Nephron (organoid): ENCODE data around the gene INO80C.

Experiments used
- H3K27ac Mint-ChIP-seq, 3 experiments: 2 replicates each; pipeline ENCODE4 v1.8.0; 2020; ENCODE audit warnings: mixed read lengths in 3 of 3, mild to moderate bottlenecking in 2 of 3, moderate library complexity in 1 of 3
- H3K27me3 Mint-ChIP-seq: 2 replicates; pipeline ENCODE4 v1.8.0; 2021; ENCODE audit warnings: low read depth, mild to moderate bottlenecking, moderate library complexity, mixed read lengths
- H3K36me3 Mint-ChIP-seq: 2 replicates; pipeline ENCODE4 v1.8.0; 2020; ENCODE audit warnings: low read depth, mixed read lengths
- H3K4me1 Mint-ChIP-seq: 2 replicates; pipeline ENCODE4 v1.8.0; 2020; ENCODE audit warnings: mixed read lengths
- H3K4me3 Mint-ChIP-seq, 3 experiments: 2 replicates each; pipeline ENCODE4 v1.8.0; 2020; ENCODE audit warnings: mild to moderate bottlenecking in 3 of 3, mixed read lengths in 3 of 3, moderate library complexity in 2 of 3
- H3K9me3 Mint-ChIP-seq: 2 replicates; pipeline ENCODE4 v1.8.0; 2020; ENCODE audit warnings: mixed read lengths
- TF ChIP-seq, protein P1 (sequence below), 3 experiments: fragments of 200-600 bp; sonication (generic); IDR thresholded peaks; one replicate each; pipeline ENCODE4 v1.5.0; 2021; ENCODE audit warnings: antibody characterized with exemption in 3 of 3; ENCODE audit not compliant: unreplicated experiment in 3 of 3

The INO80C gene

GRCh38 chr18:35430721-35431373 is 66.9 kb downstream of the INO80C start:
- TF ChIP-seq, protein P1, sequence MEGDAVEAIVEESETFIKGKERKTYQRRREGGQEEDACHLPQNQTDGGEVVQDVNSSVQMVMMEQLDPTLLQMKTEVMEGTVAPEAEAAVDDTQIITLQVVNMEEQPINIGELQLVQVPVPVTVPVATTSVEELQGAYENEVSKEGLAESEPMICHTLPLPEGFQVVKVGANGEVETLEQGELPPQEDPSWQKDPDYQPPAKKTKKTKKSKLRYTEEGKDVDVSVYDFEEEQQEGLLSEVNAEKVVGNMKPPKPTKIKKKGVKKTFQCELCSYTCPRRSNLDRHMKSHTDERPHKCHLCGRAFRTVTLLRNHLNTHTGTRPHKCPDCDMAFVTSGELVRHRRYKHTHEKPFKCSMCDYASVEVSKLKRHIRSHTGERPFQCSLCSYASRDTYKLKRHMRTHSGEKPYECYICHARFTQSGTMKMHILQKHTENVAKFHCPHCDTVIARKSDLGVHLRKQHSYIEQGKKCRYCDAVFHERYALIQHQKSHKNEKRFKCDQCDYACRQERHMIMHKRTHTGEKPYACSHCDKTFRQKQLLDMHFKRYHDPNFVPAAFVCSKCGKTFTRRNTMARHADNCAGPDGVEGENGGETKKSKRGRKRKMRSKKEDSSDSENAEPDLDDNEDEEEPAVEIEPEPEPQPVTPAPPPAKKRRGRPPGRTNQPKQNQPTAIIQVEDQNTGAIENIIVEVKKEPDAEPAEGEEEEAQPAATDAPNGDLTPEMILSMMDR (IDR thresholded peaks at IDR 0.05; ENCODE audit: unreplicated experiment in 3 of 3) = no peak

DNA sequence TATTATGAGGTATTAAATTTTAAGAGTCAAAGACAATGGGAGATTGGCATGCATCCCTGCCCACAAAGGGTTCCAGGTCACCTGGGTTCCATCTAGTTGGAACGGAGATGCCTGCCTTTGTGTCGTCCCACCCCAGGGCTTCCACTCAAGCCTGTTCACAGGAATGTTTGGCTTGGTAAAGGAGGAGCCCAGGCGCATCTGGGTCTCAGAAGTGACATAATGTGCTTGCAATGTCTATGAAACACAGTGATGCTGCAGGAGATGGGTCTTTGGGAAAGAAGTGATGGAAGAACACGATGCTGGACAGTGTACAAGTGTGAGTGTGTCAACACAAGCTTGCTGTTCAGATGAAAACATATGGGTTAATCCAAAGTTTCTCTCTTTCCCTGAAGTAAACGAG is 71.0 kb downstream of the INO80C start:
- no peaks in the 10 kb centered on the region for H3K9me3 Mint-ChIP-seq
- H3K4me3 Mint-ChIP-seq = no peak overlapping the region
- H3K27ac Mint-ChIP-seq = no peak overlapping the region
- TF ChIP-seq, protein P1 (IDR thresholded peaks at IDR 0.05; ENCODE audit: unreplicated experiment in 3 of 3) = no peak
- H3K27me3 Mint-ChIP-seq = no peaks in the 10 kb centered on the region
- no peaks in the 10 kb centered on the region for H3K4me1 Mint-ChIP-seq
- H3K36me3 Mint-ChIP-seq = no peaks in the 10 kb centered on the region

More at GRCh38 chr18:35430721-35431373, 66.9 kb downstream of the INO80C start:
- H3K27ac Mint-ChIP-seq = no peak overlapping the region
- no peaks in the 10 kb centered on the region for H3K27me3 Mint-ChIP-seq
- peaks cover 3% of the 10 kb centered on the region for H3K9me3 Mint-ChIP-seq
- no peaks in the 10 kb centered on the region for H3K4me1 Mint-ChIP-seq
- H3K4me3 Mint-ChIP-seq = no peak overlapping the region
- no peaks in the 10 kb centered on the region for H3K36me3 Mint-ChIP-seq

- Mint-ChIP-seq H3K36me3 (no peaks in the 10 kb centered on the region), H3K9me3 (no peaks in the 10 kb centered on the region), H3K4me3 (no peak overlapping the region), H3K27ac (no peak overlapping the region), H3K4me1 (no peaks in the 10 kb centered on the region), H3K27me3 (no peaks in the 10 kb centered on the region)
- TF ChIP-seq, protein P1 (IDR thresholded peaks at IDR 0.05; ENCODE audit: unreplicated experiment in 3 of 3) = no peak
These were observed 73.4 kb downstream of the INO80C start for GRCh38 chr18:35424356-35424755.

DNA sequence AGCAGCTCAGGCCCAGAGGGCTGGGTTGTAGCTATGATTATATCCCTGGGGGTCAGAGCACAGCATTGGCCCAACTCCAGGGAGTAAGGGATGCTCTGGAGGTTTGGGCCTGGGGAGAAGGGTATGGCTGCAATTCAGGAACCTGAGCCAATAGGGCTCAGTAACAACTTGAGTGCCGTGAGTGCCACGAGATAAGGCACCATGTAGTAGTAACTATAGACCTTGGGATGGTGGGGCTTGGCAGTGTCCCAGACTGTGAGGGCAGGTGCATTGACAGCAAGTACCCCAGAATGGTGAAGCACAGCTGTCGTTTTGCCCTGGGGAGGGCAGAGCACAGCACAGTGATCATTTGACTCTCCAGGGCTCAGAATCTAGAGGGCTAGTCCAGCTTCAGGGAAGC is 75.5 kb downstream of the INO80C start:
- no peaks in the 10 kb centered on the region for H3K36me3 Mint-ChIP-seq
- TF ChIP-seq, protein P1 (IDR thresholded peaks at IDR 0.05; ENCODE audit: unreplicated experiment in 3 of 3) = no peak
- no peak overlapping the region for H3K27ac Mint-ChIP-seq
- peaks cover 15% of the 10 kb centered on the region for H3K9me3 Mint-ChIP-seq
- no peaks in the 10 kb centered on the region for H3K4me1 Mint-ChIP-seq
- H3K4me3 Mint-ChIP-seq = no peak overlapping the region
- H3K27me3 Mint-ChIP-seq = no peaks in the 10 kb centered on the region

DNA sequence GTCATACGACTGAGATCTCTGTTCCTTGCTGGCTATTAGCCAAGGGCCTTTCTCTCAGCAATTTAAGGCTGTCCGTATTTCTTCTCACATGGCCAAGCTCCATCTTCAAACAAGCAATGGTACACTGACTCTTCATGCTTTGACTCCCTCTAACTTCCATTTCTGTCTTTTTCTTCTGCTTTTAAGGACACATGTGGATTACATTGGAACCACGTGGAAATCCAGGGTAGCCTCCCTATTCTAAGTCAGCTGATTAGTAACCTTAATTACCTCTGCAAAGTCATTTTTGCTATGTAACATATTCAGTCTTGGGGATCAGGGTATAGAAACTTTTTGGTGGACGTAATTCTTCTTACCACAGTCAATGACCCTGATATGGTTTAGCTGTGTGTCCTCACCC is 79.2 kb downstream of the INO80C start:
- H3K27me3 Mint-ChIP-seq = no peaks in the 10 kb centered on the region
- no peaks in the 10 kb centered on the region for H3K4me1 Mint-ChIP-seq
- no peak overlapping the region for H3K4me3 Mint-ChIP-seq
- TF ChIP-seq, protein P1 (IDR thresholded peaks at IDR 0.05; ENCODE audit: unreplicated experiment in 3 of 3) = no peak
- H3K9me3 Mint-ChIP-seq = peaks cover 17% of the 10 kb centered on the region
- H3K27ac Mint-ChIP-seq = no peak overlapping the region
- H3K36me3 Mint-ChIP-seq = no peaks in the 10 kb centered on the region
